H1 (cell line): ENCODE results near the gene PDE4D. TPM values are rescaled to one million over a fixed set of nuclear protein-coding genes. Genes with fewer than 3 reads are reported as not detected.

Experiments
- BCL11A ChIP-seq, 2 experiments: IDR thresholded peaks; one replicate each; pipeline ENCODE4 v1.6.1; 2011; ENCODE audit warnings: low read depth in 2 of 2, low read length in 2 of 2, mild to moderate bottlenecking in 2 of 2
- EGR1 ChIP-seq: IDR thresholded peaks from 2 replicates; pipeline ENCODE4 v1.6.1; 2011; ENCODE audit warnings: low read depth, low read length, borderline replicate concordance
- JUN ChIP-seq: IDR thresholded peaks from 2 replicates; pipeline ENCODE4 v1.6.1; 2011; ENCODE audit warnings: low read depth, mild to moderate bottlenecking, improper control_type of control experiment, low read length
- KDM5A ChIP-seq: fragments of 200-600 bp; IDR thresholded peaks from 2 replicates; pipeline ENCODE4 v1.7.1; 2012; ENCODE audit warnings: mild to moderate bottlenecking, low read length, inconsistent platforms, mixed read lengths
- NRF1 ChIP-seq: IDR thresholded peaks from 2 replicates; pipeline ENCODE4 v1.6.1; 2011; ENCODE audit warnings: mild to moderate bottlenecking, low read depth, low read length, improper control_type of control experiment
- SIX5 ChIP-seq: IDR thresholded peaks from 2 replicates; pipeline ENCODE4 v1.6.1; 2011; ENCODE audit warnings: mild to moderate bottlenecking, low read depth, low read length
- SUZ12 ChIP-seq: fragments of 200-600 bp; sonication (generic); IDR thresholded peaks from 2 replicates; pipeline ENCODE4 v1.6.1; 2012; ENCODE audit warnings: mild to moderate bottlenecking, inconsistent platforms, low read length, moderate library complexity, mixed read lengths
- polyA plus RNA-seq, 7 experiments: library from polyadenylated mRNA; depleted of rRNA in 3 of 7; stranded (reverse) in 5 of 7; unstranded in 2 of 7; fragments of >200 nt in 5 of 7; fragments of 200-250 nt in 2 of 7; gene quantifications; 1 replicate in 5 of 7; 2 replicates in 1 of 7; 4 replicates in 1 of 7; pipeline versions ENCODE4 v1.2.1 to v1.2.3, GENCODE V29; 2011 to 2013; ENCODE audit warnings: missing spikeins in 2 of 7, mixed read lengths in 2 of 7
- total RNA-seq: library from RNA; stranded (reverse); fragmentation: NEBNext Ultra II Directional; extraction: Animal tissue kit (Norgen Biotek cat#: 25700); gene quantifications from 2 replicates; pipeline ENCODE4 v1.2.1, GENCODE V29; 2021

The PDE4D gene
- total and polyA plus RNA-seq, 2 of the 8 experiments (the other 6 are each of a cell fraction or from before 2014, with no cell fraction given) = 2.3 to 3.7 TPM

DNA sequence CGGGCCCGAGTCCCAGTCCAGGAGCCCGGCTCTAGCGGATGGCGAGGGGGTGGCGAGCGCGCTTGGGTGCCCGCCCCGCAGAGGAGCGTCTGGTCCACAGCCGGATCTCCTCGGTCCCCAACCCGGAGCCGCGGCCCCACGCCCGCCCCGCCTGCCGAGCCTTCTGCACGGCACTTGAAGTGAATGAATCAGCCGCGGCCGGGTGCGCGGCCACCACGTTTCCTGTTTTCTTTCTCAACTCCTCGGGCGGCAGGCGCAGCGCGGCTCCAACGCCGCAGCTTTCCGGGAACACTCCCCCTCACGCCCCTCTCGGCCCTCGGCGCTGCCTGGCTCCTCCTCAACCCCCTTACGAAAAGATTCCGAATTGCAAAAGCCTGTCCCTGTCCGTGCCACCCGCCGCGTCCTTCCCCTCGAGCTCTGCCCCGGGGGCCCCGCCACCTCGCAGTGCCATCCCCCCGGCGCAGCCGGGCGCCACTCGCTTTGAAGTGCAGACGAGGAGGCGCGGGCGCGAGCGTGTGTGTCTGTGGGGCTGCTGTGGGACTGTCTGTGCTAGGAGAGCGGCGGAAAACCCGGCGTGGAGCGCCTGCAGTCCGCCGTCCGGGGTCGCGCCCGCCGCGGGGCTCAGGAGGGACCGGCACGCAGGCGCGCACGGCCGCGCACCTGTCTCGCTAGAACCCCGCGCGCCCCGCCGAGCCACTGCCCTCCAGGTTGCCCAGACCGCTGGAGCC lies 854.1 kb downstream of the PDE4D start (continued):
- no peak for TF ChIP-seq BCL11A (IDR thresholded peaks at IDR 0.05; ENCODE audit: low read depth in 2 of 2, low read length in 2 of 2)
- no peak for TF ChIP-seq SIX5
- no peak for TF ChIP-seq JUN
- no peak for TF ChIP-seq KDM5A
- TF ChIP-seq NRF1 = no peak
- no peak for TF ChIP-seq EGR1
- TF ChIP-seq SUZ12 = peak; percentile 61; the same call in 1 of the 2 replicates
- TF ChIP-seq, all 59 proteins: peak for 13
